ENCODE data around the gene HS6ST3. TPM values are rescaled to one million over a fixed set of nuclear protein-coding genes. Genes with fewer than 3 reads are reported as not detected.
"Not testable (repeated sequence)": the region's sequence is repeated elsewhere in the genome, so short reads cannot be mapped to it uniquely, and the experiment has no call there.

HS6ST3 gene
- not detected in 2 replicates for total RNA-seq (2014; rRNA removed; shearing (Covaris generic))

DNA sequence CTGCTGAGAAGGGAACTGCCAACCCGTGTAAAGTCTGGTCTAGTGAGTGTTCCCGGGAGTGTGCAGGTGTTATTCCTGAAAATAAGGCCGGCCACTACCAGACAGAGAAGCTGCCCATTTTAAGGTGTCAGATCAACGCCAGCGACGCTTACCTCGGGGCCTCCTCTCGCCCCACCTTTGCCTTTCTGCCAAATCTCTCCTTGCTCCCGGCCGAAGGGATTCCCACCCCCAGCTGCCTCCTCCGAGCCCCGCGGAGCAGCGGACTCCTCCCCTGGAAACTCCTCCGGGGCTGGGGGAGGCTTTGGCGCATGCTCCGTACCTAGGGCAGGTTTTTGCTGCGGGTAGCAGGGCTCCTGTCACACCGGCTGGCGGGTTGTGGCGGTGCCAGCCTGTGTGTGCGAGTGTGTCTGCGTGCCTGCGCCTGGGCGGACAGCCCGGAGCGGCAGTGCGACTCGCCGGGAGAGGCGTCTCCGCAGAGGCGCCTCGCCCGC is at the start of gene HS6ST3:
Gene HS6ST3, plus strand, starts transcription at position 359 of the 491 bp plus-strand sequence.
- peak; percentile 8 for DNase-seq (ENCODE audit: low spot score)

DNA sequence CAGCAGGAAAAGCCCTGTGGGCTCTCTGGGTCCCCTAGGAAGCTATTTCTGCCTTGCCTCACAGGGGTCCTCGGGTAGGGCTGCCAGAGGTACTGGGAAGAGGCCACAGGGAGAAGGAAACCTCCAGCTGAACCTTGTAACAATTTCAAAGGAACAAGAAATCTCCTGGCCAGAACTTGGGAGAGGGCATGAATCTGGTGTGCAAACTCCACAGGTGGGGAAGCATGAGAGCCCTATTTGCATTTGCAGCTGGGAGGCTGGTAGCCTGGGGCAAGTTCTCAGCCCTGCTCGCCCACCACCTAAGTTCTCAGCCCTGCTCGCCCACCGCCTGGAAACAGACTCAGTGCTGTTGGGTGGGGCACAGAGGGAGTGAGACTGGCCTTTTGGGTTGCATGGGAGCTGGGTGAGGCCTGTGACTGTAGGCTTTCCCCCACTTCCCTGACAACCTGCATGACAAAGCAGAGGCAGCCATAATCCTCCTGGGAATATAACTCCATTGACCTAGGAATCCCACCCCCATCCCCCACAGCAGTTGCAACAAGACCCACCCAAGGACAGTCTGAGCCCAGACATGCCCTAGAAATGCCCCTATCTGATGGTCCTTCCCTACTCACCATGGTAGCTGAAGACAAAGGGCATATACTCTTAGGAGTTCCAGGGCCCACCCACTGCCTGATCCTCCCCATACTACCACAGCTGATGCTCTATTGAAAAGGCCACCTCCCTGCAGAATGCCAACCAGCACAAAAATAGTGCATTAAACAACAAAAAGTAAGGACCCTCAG is 48.4 kb upstream of the HS6ST3 start:
- DNase-seq (ENCODE audit: low spot score), result no peak

DNA sequence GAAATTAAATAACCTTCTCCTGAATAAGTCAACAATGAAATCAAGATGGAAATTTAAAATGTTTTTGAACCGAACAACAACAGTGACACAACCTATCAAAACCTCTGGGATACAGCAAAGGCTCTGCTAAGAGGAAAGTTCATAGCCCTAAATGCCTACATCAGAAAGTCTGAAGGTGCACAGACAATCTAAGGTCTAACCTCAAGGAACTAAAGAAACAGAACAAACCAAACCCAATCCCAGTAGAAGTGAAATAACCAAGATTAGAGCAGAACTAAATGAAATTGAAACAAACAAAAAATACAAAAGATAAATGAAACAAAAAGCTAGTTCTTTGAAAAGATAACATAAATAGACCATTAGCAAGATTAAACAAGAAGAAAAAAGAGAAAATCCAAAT is 45.7 kb upstream of the HS6ST3 start:
- DNase-seq (ENCODE audit: low spot score), result no peak

DNA sequence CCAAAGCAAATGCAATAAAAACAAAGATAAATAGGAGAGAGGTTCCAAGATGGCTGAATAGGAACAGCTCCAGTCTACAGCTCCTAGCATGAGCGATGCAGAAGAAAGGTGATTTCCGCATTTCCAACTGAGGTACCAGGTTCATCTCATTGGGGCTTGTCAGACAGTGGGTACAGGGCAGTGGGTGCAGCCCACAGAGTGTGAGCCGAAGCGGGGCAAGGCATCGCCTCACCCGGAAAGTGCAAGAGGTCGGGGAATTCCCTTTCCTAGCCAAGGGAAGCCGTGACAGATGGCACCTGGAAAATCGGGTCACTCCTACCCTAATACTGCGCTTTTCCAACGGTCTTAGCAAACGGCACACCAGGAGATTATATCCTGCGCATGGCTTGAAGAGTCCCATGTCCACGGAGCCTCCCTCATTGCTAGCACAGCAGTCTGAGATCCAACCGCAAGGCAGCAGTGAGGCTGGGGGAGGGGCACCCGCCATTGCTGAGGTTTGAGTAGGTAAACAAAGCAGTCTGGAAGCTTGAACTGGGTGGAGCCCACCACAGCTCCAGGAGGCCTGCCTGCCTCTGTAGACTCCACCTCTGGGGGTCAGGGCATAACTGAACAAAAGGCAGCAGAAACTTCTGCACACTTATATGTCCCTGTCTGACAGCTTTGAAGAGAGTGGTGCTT is 43.3 kb upstream of the HS6ST3 start:
- DNase-seq (ENCODE audit: low spot score), result not testable (repeated sequence)

- DNase-seq (ENCODE audit: low spot score), result not testable (repeated sequence)
These were observed 39.0 kb upstream of the HS6ST3 start for GRCh38 chr13:96050955-96051354.

- DNase-seq (ENCODE audit: low spot score), result not testable (repeated sequence)
These were observed 38.4 kb upstream of the HS6ST3 start for GRCh38 chr13:96051491-96051890.

DNA sequence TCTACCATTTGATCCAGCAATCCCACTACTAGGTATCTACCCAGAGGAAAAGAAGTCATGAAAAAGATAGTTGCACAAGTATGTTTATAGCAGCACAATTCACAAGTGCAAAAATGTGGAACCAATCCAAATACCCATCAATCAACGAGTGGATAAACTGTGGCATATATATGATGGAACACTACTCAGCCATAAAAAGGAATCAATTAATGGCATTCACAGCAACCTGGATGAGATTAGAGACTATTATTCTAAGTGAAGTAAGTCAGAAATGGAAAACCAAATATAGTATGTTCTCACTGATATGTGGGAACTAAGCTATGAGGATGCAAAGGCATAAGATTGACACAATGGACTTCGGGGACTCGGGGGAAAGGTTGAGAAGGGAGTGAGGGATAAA is 38.0 kb upstream of the HS6ST3 start:
- DNase-seq (ENCODE audit: low spot score), result not testable (repeated sequence)

GRCh38 chr13:96052656-96053002 is 37.3 kb upstream of the HS6ST3 start:
- peak; percentile 73 for DNase-seq (ENCODE audit: low spot score)

DNA sequence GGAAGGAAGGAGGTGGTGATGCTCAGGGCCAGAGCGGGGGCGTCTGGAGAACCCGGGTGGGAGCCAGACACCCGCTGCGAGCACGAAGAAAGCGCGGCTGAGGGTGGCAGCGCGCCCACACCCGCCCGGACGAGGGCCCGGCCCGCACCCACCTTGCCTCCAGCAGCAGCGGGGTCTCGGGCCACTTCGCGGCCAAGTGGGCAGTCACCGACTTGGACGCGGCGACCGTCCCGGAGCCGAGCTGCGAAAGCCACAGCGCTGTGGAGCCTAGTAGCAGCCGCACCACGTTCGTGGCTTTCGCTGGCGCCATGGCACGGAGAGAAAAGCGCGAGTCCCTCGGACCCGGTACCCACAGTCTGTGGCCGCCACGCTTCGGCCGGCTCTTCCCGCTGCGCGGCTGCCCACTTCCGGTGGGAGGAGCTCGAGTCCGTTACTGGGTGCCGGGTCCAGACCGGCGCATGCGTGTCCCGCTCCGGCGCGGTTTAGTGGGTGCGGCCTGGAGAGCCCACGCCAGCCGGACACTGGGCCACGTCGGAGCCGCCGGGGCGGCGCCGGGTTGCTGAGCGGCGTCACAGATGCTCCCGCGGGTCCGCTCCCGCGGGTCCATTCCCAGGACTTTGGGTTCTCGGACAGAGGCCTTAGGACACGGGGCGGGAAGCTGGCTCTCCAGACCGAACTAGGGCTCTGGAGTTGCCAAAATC is 36.8 kb upstream of the HS6ST3 start, which contains the start of gene UGGT2:
Gene UGGT2, minus strand, starts transcription at position 399 of the 701 bp plus-strand sequence. Its CDS starts 89 bp downstream, at position 310.
- DNase-seq (ENCODE audit: low spot score), result peak; percentile 92

DNA sequence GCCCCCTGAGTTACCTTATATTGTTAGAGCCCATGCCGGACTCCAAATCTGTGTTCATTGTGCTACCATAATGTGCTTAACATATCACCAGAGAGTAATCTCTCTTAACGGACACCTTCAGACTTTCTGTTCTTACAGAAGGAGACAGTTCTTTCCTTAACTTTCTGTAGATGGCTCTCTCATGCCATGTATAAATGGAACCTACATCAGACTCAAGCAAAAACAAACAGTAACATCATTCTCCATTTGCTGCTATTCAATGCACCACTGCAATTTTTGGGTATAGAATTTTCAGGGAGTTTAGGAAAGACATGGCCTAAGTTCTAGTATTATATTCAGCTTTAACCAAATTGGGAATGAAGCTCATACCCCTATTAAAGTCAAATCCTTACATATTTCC is 24.1 kb upstream of the HS6ST3 start:
- DNase-seq (ENCODE audit: low spot score), result no peak

GRCh38 chr13:96068729-96069128 is 21.2 kb upstream of the HS6ST3 start:
- DNase-seq (ENCODE audit: low spot score), result no peak

- no peak for DNase-seq (ENCODE audit: low spot score)
These were observed 18.4 kb upstream of the HS6ST3 start for GRCh38 chr13:96071504-96071903.

GRCh38 chr13:96072392-96072791 is 17.5 kb upstream of the HS6ST3 start:
- DNase-seq (ENCODE audit: low spot score), result no peak

- DNase-seq (ENCODE audit: low spot score), result peak; percentile 34
These were observed 13.9 kb upstream of the HS6ST3 start for GRCh38 chr13:96075953-96076543.

DNA sequence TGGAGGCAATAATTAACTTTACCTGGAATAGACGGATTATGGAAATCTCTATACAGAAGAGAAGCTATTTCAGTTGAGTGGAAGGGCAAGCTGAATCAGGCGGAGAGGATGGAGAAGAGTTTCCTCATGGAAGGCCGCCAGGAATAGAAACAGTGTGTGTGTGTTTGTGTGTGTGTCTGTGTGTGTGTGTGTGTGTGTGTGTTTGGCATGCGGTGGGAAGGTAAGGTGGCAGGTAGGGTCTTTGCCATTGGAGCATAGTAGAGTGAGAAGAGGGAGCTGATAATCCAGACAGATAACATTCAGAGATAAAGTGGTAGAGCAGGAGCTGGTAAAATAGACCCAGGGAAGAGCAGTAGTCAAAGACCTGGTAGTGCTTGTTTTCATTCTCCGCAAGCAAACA is 9.2 kb upstream of the HS6ST3 start:
- DNase-seq (ENCODE audit: low spot score), result no peak

GRCh38 chr13:96081888-96082287 is 8.0 kb upstream of the HS6ST3 start:
- no peak for DNase-seq (ENCODE audit: low spot score)

DNA sequence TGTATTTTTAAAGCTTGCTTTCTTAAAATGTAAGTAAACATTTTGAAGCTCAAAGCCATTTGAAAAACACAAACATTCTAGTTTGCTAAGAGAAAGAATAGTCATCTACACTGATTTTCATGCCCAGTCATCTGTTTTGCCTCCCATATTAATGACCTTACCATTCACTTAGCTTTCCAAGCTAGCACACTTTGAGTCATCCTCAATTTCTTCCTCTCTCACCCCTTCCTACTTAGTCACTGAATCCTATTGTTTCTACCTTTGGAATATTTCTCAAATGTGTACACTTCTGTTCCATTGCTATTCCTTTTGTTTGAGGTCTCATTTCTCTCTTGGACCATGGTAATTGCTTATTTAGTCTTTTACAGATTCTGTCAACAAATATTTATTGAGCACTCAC is 7.3 kb upstream of the HS6ST3 start:
- DNase-seq (ENCODE audit: low spot score), result no peak

GRCh38 chr13:96086736-96087135 is 3.2 kb upstream of the HS6ST3 start:
- DNase-seq (ENCODE audit: low spot score), result no peak

DNA sequence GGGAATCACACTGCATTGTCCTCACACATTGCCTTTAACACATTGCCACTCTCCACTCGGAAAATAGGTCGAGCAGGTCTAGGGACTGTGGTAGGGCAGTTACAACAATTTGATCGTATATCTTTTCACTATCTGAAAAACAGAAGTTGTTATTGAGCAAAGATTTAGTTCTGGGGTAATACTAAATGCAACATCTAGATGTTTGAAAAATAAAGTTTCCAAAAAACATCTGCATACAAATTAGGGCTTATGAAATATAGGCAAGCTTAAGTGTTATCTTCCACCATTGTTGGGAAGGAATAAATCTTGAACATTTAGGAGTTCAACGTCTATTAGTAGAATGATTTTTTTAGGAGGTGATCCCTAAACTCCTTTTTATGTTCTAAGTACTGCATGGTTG is 768 bp upstream of the HS6ST3 start:
- no peak for DNase-seq (ENCODE audit: low spot score)

- no peak for DNase-seq (ENCODE audit: low spot score)
These were observed 564 bp downstream of the HS6ST3 start for GRCh38 chr13:96090240-96091101.

Data from A172 (cell line).